GM12891 (cell line): Measurements from ENCODE around the gene VAV3.

Source experiments
- POLR2AphosphoS5 ChIP-seq: IDR thresholded peaks from 2 replicates; pipeline ENCODE4 v1.6.1; 2011; ENCODE audit warnings: low read depth, low read length, control low read depth
- TAF1 ChIP-seq: IDR thresholded peaks from 2 replicates; pipeline ENCODE4 v1.6.1; 2011; ENCODE audit warnings: low read depth, low read length, control low read depth

DNA sequence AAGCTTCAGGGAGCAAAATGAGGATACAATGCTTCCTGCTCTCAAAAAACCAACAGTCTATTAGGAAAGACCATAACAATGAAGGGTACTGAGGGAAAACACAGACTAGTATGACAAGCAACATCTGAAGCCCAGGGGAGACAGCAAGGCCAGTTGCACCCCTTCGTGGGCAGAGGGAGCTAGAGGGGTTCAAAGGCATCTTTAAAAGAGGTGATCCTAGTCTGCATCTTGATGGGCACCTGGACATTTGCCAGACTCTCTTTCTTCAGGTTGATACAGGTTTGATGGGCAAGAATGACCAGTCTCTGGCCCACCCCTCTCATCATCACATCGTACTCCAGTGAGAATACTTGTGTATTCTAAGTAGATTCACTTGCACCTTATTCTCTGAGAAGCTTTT, 177.7 kb downstream of the VAV3 start:
- TF ChIP-seq TAF1 (no peak), POLR2AphosphoS5 (no peak)
